IPS-18c (cell line): ENCODE results near the gene BICC1.

Experiments used
- H3K4me3 ChIP-seq: 2 replicates; pipeline ENCODE4 v1.7.0; 2013; ENCODE audit warnings: low read depth, mild to moderate bottlenecking, low read length, moderate library complexity; ENCODE audit not compliant: insufficient read depth
- H3K9me3 ChIP-seq: one replicate; pipeline ENCODE4 v1.6.1; 2013; ENCODE audit warnings: mild to moderate bottlenecking, low read length, moderate library complexity; ENCODE audit not compliant: control insufficient read depth, insufficient read depth

BICC1 gene

GRCh38 chr10:58651040-58651439 is 138.4 kb downstream of the BICC1 start:
- Histone ChIP-seq H3K4me3 (no peak overlapping the region), H3K9me3 (no peaks in the 10 kb centered on the region)

- Histone ChIP-seq H3K4me3 (no peak overlapping the region), H3K9me3 (no peaks in the 10 kb centered on the region)
These were observed 139.1 kb downstream of the BICC1 start for GRCh38 chr10:58651742-58652141.

GRCh38 chr10:58653139-58653538 is 140.5 kb downstream of the BICC1 start:
- Histone ChIP-seq H3K9me3 (no peaks in the 10 kb centered on the region), H3K4me3 (no peak overlapping the region)

- no peaks in the 10 kb centered on the region for H3K9me3 ChIP-seq
- no peak overlapping the region for H3K4me3 ChIP-seq
These were observed 148.0 kb downstream of the BICC1 start for GRCh38 chr10:58660575-58661255.

- H3K9me3 ChIP-seq, result no peaks in the 10 kb centered on the region
- H3K4me3 ChIP-seq, result no peak overlapping the region
These were observed 148.7 kb downstream of the BICC1 start for GRCh38 chr10:58661336-58661735.

- H3K4me3 ChIP-seq, result no peak overlapping the region
- H3K9me3 ChIP-seq, result no peaks in the 10 kb centered on the region
These were observed 149.2 kb downstream of the BICC1 start for GRCh38 chr10:58661902-58662301.

GRCh38 chr10:58662314-58662713 is 149.6 kb downstream of the BICC1 start:
- Histone ChIP-seq H3K4me3 (no peak overlapping the region), H3K9me3 (no peaks in the 10 kb centered on the region)

GRCh38 chr10:58665361-58665760 is 152.7 kb downstream of the BICC1 start:
- H3K4me3 ChIP-seq, result no peak overlapping the region

GRCh38 chr10:58666024-58666423 is 153.4 kb downstream of the BICC1 start:
- no peaks in the 10 kb centered on the region for H3K9me3 ChIP-seq
- no peak overlapping the region for H3K4me3 ChIP-seq

More at GRCh38 chr10:58665361-58665760, 152.7 kb downstream of the BICC1 start:
- no peaks in the 10 kb centered on the region for H3K9me3 ChIP-seq

- no peak overlapping the region for H3K4me3 ChIP-seq
- H3K9me3 ChIP-seq, result no peaks in the 10 kb centered on the region
These were observed 155.1 kb downstream of the BICC1 start for GRCh38 chr10:58667658-58668310.

- Histone ChIP-seq H3K9me3 (no peaks in the 10 kb centered on the region), H3K4me3 (no peak overlapping the region)
These were observed 160.2 kb downstream of the BICC1 start for GRCh38 chr10:58672845-58673244.

- H3K9me3 ChIP-seq, result no peaks in the 10 kb centered on the region
These were observed 161.6 kb downstream of the BICC1 start for GRCh38 chr10:58674251-58674650.

GRCh38 chr10:58675321-58675720 is 162.6 kb downstream of the BICC1 start:
- no peaks in the 10 kb centered on the region for H3K9me3 ChIP-seq
- H3K4me3 ChIP-seq, result no peak overlapping the region

More at GRCh38 chr10:58674251-58674650, 161.6 kb downstream of the BICC1 start:
- H3K4me3 ChIP-seq, result no peak overlapping the region

GRCh38 chr10:58691528-58691927 is 178.9 kb downstream of the BICC1 start:
- no peak overlapping the region for H3K4me3 ChIP-seq
- peaks cover 4% of the 10 kb centered on the region for H3K9me3 ChIP-seq

GRCh38 chr10:58693919-58694318 is 181.2 kb downstream of the BICC1 start:
- Histone ChIP-seq H3K9me3 (no peaks in the 10 kb centered on the region), H3K4me3 (no peak overlapping the region)

GRCh38 chr10:58695022-58695421 is 182.3 kb downstream of the BICC1 start:
- Histone ChIP-seq H3K9me3 (no peaks in the 10 kb centered on the region), H3K4me3 (no peak overlapping the region)

GRCh38 chr10:58696736-58697135 is 184.1 kb downstream of the BICC1 start:
- H3K4me3 ChIP-seq, result no peak overlapping the region
- no peaks in the 10 kb centered on the region for H3K9me3 ChIP-seq

GRCh38 chr10:58697691-58698090 is 185.0 kb downstream of the BICC1 start:
- H3K4me3 ChIP-seq, result no peak overlapping the region
- no peaks in the 10 kb centered on the region for H3K9me3 ChIP-seq
